A549 (cell line): Measurements from ENCODE around the gene NSRP1.

Source experiments
- BHLHE40 ChIP-seq: IDR thresholded peaks from 2 replicates; pipeline ENCODE4 v1.6.1; 2012; ENCODE audit warnings: low read depth, low read length, inconsistent platforms
- CEBPB ChIP-seq, 2 experiments: fragments of >200 bp in 1 of 2; sonication (Bioruptor Twin) in 1 of 2; formaldehyde crosslinking in 1 of 2; IDR thresholded peaks; 2 replicates each; pipeline ENCODE4 v1.6.1; 2012 to 2016
- CHD4 ChIP-seq: fragments of 200-600 bp; sonication (generic); IDR thresholded peaks from 2 replicates; pipeline ENCODE4 v1.6.1; 2016; ENCODE audit warnings: antibody characterized with exemption, mild to moderate bottlenecking, borderline replicate concordance
- CTCF ChIP-seq: fragments of >200 bp; sonication (Bioruptor Twin); formaldehyde crosslinking; IDR thresholded peaks from 3 replicates; pipeline ENCODE4 v1.5.1; 2016
- EP300 ChIP-seq, 2 experiments: fragments of >200 bp; sonication (Bioruptor Twin); formaldehyde crosslinking; IDR thresholded peaks; 2 replicates in 1 of 2; 3 replicates in 1 of 2; pipeline ENCODE4 v1.6.1; 2016 to 2017
- JUNB ChIP-seq: fragments of >200 bp; sonication (Bioruptor Twin); formaldehyde crosslinking; IDR thresholded peaks from 2 replicates; pipeline ENCODE4 v1.6.1; 2016
- MAFK ChIP-seq: fragments of 450-650 bp; IDR thresholded peaks from 2 replicates; pipeline ENCODE4 v1.6.1; 2014; ENCODE audit not compliant: partially characterized antibody
- NR3C1 ChIP-seq: fragments of >200 bp; sonication (Bioruptor Twin); formaldehyde crosslinking; IDR thresholded peaks from 3 replicates; pipeline ENCODE4 v1.6.1; 2017
- POLR2A ChIP-seq: IDR thresholded peaks from 2 replicates; pipeline ENCODE4 v1.6.1; 2012; ENCODE audit warnings: mild to moderate bottlenecking, low read length
- RAD21 ChIP-seq, 2 experiments: fragments of >200 bp in 1 of 2; sonication (Bioruptor Twin) in 1 of 2; formaldehyde crosslinking in 1 of 2; IDR thresholded peaks in 1 of 2; conservative IDR thresholded peaks in 1 of 2; 2 replicates in 1 of 2; 3 replicates in 1 of 2; pipeline ENCODE4 v1.6.1; 2012 to 2018; ENCODE audit warnings: inconsistent platforms in 1 of 2
- REST ChIP-seq: fragments of 200-600 bp; sonication (generic); IDR thresholded peaks from 2 replicates; pipeline ENCODE4 v1.6.1; 2016; ENCODE audit warnings: antibody characterized with exemption, mild to moderate bottlenecking, moderate library complexity
- USF2 ChIP-seq: fragments of 450-650 bp; IDR thresholded peaks from 2 replicates; pipeline ENCODE4 v1.6.1; 2014; ENCODE audit warnings: antibody characterized with exemption
- ZC3H11A ChIP-seq: fragments of 450-650 bp; IDR thresholded peaks from 2 replicates; pipeline ENCODE4 v1.6.1; 2014; ENCODE audit warnings: antibody characterized with exemption, mild to moderate bottlenecking
- ZFP36 ChIP-seq: fragments of 450-650 bp; IDR thresholded peaks from 2 replicates; pipeline ENCODE4 v1.6.1; 2014; ENCODE audit warnings: borderline replicate concordance; ENCODE audit not compliant: partially characterized antibody

- no peak for TF ChIP-seq NR3C1
- no peak for TF ChIP-seq CTCF
- no peak for TF ChIP-seq ZFP36
- TF ChIP-seq POLR2A: no peak
- no peak for TF ChIP-seq EP300 (IDR thresholded peaks at IDR 0.05)
- TF ChIP-seq REST: no peak
- TF ChIP-seq USF2: no peak
- TF ChIP-seq BHLHE40: no peak
- no peak for TF ChIP-seq ZC3H11A
- TF ChIP-seq MAFK: no peak
- no peak for TF ChIP-seq RAD21 (conservative IDR thresholded peaks at IDR 0.05 in 1 of 2, IDR thresholded peaks at IDR 0.05 in 1 of 2)
- TF ChIP-seq CEBPB (IDR thresholded peaks at IDR 0.05): no peak
- no peak for TF ChIP-seq CHD4
- no peak for TF ChIP-seq JUNB
These were observed 71.0 kb downstream of the NSRP1 start for GRCh38 chr17:30187573-30187972.
